HG02610 (cell line): ENCODE data around the gene ZSCAN20.

Experiments used
- ATAC-seq: cut with Tn5 transposase; IDR thresholded peaks from one replicate; pipeline ENCODE4 v1.9.1; 2021; ENCODE audit warnings: mild to moderate bottlenecking, moderate library complexity; ENCODE audit not compliant: unreplicated experiment

The ZSCAN20 gene

GRCh38 chr1:33527934-33528333 is 55.5 kb downstream of the ZSCAN20 start:
- no peak for ATAC-seq

DNA sequence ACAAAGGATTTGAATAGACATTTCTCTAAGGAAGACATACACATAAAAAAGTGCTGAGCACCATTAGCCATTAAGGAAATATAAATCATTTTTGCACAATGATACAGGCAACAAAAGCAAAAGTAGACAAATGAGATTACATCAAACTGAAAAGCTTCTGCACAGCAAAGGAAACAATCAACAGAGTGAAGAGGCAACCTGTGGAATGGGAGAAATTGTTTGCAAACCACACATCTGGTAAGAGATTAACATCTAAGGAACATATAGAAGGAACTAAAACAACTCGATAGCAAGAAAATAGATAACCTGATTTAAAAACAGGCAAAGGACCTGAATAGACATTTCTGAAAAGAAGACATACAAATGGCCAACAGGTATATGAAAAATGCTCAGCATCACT is 57.5 kb downstream of the ZSCAN20 start:
- no peak for ATAC-seq

- ATAC-seq = no peak
Measured at GRCh38 chr1:33532250-33532649, 59.8 kb downstream of the ZSCAN20 start.

DNA sequence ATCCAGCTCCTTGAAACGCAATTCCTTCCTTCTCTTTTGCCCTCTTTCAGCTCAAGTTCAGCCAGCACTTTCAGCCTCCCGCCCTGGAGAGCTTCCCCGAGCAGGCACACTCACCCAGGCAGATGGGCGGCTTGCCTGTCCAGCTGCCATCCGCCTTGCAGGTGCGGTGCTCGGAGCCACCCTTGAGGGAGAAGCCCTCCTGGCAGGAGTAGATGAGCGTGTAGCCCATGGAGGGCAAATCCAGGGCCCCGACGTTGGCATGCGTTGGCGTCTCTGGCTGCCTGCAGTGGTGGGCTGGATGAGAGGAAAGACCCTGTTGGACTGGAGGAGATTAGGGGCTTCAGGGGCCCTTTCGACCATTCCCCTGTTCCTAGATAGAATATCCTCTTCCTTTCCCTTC is 60.5 kb downstream of the ZSCAN20 start:
- no peak for ATAC-seq

DNA sequence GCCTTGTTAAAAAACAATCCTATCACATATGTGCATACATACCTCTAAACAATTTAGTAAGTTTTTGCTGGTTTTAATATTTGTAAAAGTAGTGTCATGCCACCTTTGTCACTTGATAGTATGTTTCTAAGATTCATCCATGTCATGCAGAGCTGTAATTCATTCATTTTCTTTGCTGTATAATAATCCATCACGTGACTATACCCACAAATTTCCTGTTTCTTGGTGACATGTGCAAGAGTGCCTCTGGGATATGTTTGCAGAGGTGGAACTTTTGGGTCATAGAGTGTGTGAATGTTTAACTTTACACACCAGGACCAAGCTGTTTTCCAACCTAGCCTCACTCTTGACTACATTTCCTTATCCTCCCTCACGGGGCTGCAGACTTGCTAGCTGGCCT is 62.9 kb downstream of the ZSCAN20 start:
- no peak for ATAC-seq

GRCh38 chr1:33537885-33538284 is 65.4 kb downstream of the ZSCAN20 start:
- no peak for ATAC-seq

GRCh38 chr1:33541966-33542365 is 69.5 kb downstream of the ZSCAN20 start:
- ATAC-seq = no peak
